Measurements from ENCODE around the gene STX2.
"Not testable (repeated sequence)": the region's sequence is repeated elsewhere in the genome, so short reads cannot be mapped to it uniquely, and the experiment has no call there.

STX2 gene

DNA sequence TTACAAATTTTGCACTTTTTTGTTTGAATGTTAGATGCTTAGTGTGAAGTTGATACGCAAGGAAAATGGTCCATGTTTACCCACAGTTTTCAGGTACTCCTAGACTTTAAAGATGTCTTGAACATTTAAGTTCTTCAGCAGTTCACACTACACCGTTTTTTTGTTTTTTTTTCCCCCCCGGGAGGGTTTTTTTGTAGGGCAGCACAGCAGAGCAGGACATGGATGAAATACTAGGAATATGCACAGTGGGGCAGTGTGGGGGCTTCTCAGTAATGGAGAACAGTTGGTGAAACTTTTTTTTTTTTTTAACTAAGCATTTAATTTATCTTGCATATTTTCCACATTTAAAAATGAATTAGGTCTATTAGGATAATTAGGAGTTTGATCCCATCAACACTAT lies 37.7 kb upstream of the STX2 start:
- Histone ChIP-seq H3K4me3 (ENCODE audit: insufficient read depth, low read depth, low read length, poor library complexity, severe bottlenecking) (no peak overlapping the region), H3K4me1 (ENCODE audit: control insufficient read depth, insufficient read depth, low read length, poor library complexity, severe bottlenecking) (peaks cover 17% of the 10 kb centered on the region), H3K27me3 (replicated peaks; ENCODE audit: control insufficient read depth, insufficient read depth, low read length, poor library complexity, severe bottlenecking) (no peaks in the 10 kb centered on the region), H3K36me3 (ENCODE audit: control insufficient read depth, insufficient read depth, low read length) (peaks cover 30% of the 10 kb centered on the region), H3K9me3 (ENCODE audit: control insufficient read depth, low read length) (no peaks in the 10 kb centered on the region), H3K27ac (ENCODE audit: insufficient read depth, low read length, poor library complexity, severe bottlenecking) (no peak overlapping the region)
- DNase-seq = no peak

DNA sequence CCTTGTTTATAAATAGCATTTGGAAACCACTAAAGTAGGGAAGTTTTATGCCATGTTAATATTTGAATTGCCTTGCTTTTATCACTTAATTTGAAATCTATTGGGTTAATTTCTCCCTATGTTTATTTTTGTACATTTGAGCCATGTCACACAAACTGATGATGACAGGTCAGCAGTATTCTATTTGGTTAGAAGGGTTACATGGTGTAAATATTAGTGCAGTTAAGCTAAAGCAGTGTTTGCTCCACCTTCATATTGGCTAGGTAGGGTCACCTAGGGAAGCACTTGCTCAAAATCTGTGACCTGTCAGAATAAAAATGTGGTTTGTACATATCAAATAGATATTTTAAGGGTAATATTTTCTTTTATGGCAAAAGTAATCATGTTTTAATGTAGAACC lies 37.2 kb upstream of the STX2 start:
- no peak overlapping the region for H3K27ac ChIP-seq (ENCODE audit: insufficient read depth, low read length, poor library complexity, severe bottlenecking)
- no peaks in the 10 kb centered on the region for H3K9me3 ChIP-seq (ENCODE audit: control insufficient read depth, low read length)
- H3K4me1 ChIP-seq (ENCODE audit: control insufficient read depth, insufficient read depth, low read length, poor library complexity, severe bottlenecking) = peaks cover 20% of the 10 kb centered on the region
- H3K4me3 ChIP-seq (ENCODE audit: insufficient read depth, low read depth, low read length, poor library complexity, severe bottlenecking) = no peak overlapping the region
- DNase-seq = no peak
- H3K36me3 ChIP-seq (ENCODE audit: control insufficient read depth, insufficient read depth, low read length) = peaks cover 30% of the 10 kb centered on the region
- no peaks in the 10 kb centered on the region for H3K27me3 ChIP-seq (replicated peaks; ENCODE audit: control insufficient read depth, insufficient read depth, low read length, poor library complexity, severe bottlenecking)

DNA sequence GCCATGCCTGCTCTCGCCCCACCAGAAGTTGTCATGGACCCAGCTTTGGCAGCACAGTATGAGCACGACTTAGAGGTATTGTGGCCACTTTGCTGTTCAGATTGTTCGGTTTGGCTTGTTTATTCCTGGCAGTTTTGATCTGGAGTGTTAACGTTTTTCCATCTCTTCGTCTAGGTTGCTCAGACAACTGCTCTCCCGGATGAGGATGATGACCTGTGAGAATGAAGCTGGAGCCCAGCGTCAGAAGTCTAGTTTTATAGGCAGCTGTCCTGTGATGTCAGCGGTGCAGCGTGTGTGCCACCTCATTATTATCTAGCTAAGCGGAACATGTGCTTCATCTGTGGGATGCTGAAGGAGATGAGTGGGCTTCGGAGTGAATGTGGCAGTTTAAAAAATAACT lies 36.7 kb upstream of the STX2 start:
- peaks cover 30% of the 10 kb centered on the region for H3K36me3 ChIP-seq (ENCODE audit: control insufficient read depth, insufficient read depth, low read length)
- H3K27ac ChIP-seq (ENCODE audit: insufficient read depth, low read length, poor library complexity, severe bottlenecking); DNase-seq; H3K9me3 ChIP-seq (ENCODE audit: control insufficient read depth, low read length); H3K27me3 ChIP-seq (replicated peaks; ENCODE audit: control insufficient read depth, insufficient read depth, low read length, poor library complexity, severe bottlenecking); H3K4me3 ChIP-seq (ENCODE audit: insufficient read depth, low read depth, low read length, poor library complexity, severe bottlenecking): not testable (repeated sequence)
- H3K4me1 ChIP-seq (ENCODE audit: control insufficient read depth, insufficient read depth, low read length, poor library complexity, severe bottlenecking) = peaks cover 23% of the 10 kb centered on the region

DNA sequence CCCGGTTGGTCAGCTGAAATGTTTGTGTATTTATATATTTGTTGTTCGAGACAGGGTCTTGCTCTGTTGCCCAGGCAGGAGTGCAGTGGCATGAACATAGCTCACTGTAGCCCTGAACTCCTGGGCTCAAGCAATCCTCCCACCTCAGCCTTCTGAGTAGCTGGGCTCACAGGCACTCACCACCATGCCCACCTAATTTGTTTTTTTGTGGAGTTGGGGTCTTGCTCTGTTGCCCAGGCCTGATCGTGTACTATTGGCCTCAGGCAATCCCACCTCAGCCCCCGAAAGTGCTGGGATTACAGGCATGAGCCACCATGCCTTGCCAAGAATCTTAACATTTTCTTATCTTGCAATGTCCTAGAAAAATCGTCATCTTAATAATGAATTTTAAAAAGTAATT lies 36.1 kb upstream of the STX2 start:
- Histone ChIP-seq H3K4me1 (ENCODE audit: control insufficient read depth, insufficient read depth, low read length, poor library complexity, severe bottlenecking) (peaks cover 26% of the 10 kb centered on the region), H3K27ac (ENCODE audit: insufficient read depth, low read length, poor library complexity, severe bottlenecking) (no peak overlapping the region), H3K4me3 (ENCODE audit: insufficient read depth, low read depth, low read length, poor library complexity, severe bottlenecking) (no peak overlapping the region), H3K9me3 (ENCODE audit: control insufficient read depth, low read length) (no peaks in the 10 kb centered on the region), H3K27me3 (replicated peaks; ENCODE audit: control insufficient read depth, insufficient read depth, low read length, poor library complexity, severe bottlenecking) (no peaks in the 10 kb centered on the region), H3K36me3 (ENCODE audit: control insufficient read depth, insufficient read depth, low read length) (peaks cover 30% of the 10 kb centered on the region)
- DNase-seq = no peak

DNA sequence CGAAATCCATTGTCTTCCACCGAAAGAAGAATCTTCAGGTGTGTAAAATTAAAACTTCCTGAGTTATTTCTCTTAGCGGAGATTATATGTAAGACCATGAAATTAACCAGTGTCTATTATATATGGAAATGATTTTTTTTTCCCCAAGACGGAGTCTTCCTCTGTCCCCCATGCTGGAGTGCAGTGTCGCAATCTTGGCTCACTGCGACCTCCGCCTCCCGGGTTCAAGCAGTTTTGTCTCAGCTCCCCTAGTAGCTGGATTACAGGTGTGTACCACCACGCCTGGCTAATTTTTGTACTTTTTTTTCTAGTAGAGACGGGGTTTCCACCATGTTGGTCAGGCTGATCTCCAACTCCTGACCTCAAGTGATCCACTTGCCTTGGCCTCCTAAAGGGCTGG lies 35.6 kb upstream of the STX2 start:
- Histone ChIP-seq H3K27me3 (replicated peaks; ENCODE audit: control insufficient read depth, insufficient read depth, low read length, poor library complexity, severe bottlenecking) (no peaks in the 10 kb centered on the region), H3K9me3 (ENCODE audit: control insufficient read depth, low read length) (no peaks in the 10 kb centered on the region), H3K4me1 (ENCODE audit: control insufficient read depth, insufficient read depth, low read length, poor library complexity, severe bottlenecking) (peaks cover 23% of the 10 kb centered on the region), H3K36me3 (ENCODE audit: control insufficient read depth, insufficient read depth, low read length) (peaks cover 30% of the 10 kb centered on the region), H3K27ac (ENCODE audit: insufficient read depth, low read length, poor library complexity, severe bottlenecking) (no peak overlapping the region), H3K4me3 (ENCODE audit: insufficient read depth, low read depth, low read length, poor library complexity, severe bottlenecking) (no peak overlapping the region)
- no peak for DNase-seq

DNA sequence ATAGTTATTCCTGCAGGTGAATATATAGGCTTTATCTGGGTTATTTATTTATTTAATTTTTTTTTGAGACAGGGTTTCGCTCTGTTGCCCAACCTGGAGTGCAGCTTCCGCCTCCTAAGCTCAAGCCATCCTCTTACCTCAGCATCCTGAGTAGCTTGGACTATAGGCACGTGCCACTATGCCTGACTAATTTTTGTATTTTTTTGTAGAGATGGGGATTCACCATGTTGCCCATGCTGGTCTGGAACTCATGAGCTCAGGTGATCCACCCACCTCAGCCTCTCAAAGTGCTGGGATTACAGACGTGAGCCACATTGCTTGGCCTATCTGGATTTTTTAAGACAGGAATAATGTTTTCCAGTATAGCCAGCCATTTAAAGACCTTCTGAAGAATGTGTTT lies 34.8 kb upstream of the STX2 start:
- DNase-seq = no peak
- H3K9me3 ChIP-seq (ENCODE audit: control insufficient read depth, low read length) = no peaks in the 10 kb centered on the region
- H3K4me3 ChIP-seq (ENCODE audit: insufficient read depth, low read depth, low read length, poor library complexity, severe bottlenecking) = no peak overlapping the region
- no peaks in the 10 kb centered on the region for H3K27me3 ChIP-seq (replicated peaks; ENCODE audit: control insufficient read depth, insufficient read depth, low read length, poor library complexity, severe bottlenecking)
- H3K4me1 ChIP-seq (ENCODE audit: control insufficient read depth, insufficient read depth, low read length, poor library complexity, severe bottlenecking) = peaks cover 27% of the 10 kb centered on the region
- peaks cover 30% of the 10 kb centered on the region for H3K36me3 ChIP-seq (ENCODE audit: control insufficient read depth, insufficient read depth, low read length)
- H3K27ac ChIP-seq (ENCODE audit: insufficient read depth, low read length, poor library complexity, severe bottlenecking) = no peak overlapping the region

DNA sequence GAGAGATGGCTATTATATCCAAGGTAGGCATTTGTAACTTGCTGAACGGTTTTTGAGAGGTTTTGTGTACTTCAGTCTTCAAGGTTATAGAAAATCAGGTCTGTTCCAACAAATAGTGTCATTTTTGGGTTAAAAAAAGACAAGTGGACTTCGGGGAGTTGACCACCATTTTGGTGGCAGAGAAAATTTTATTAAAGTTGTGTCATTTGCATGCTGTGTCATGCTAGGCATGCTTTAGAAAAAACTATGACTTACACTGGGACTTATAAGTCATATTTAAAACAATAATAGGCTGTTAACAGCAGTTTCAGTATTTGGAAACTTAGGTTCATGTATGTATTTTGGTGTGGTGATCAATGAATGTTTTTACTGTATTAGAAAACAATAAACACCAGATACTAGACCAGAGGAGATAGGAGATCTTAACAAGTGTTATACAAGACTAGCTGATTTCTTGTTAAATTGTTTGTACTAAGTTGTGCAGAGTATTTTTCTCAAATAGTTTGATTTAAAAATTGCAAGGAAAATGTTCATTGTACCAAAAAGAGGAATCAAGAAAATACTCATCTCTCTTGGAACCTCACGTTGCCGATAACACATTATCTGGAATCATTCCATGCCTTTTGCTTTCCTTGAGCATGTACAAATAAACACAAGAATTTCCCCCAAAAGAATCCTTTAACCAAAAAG lies 34.2 kb upstream of the STX2 start:
- H3K27ac ChIP-seq (ENCODE audit: insufficient read depth, low read length, poor library complexity, severe bottlenecking) = peak overlapping the region; percentile 78
- no peaks in the 10 kb centered on the region for H3K9me3 ChIP-seq (ENCODE audit: control insufficient read depth, low read length)
- H3K4me3 ChIP-seq (ENCODE audit: insufficient read depth, low read depth, low read length, poor library complexity, severe bottlenecking) = peak overlapping the region; percentile 60
- peaks cover 32% of the 10 kb centered on the region for H3K4me1 ChIP-seq (ENCODE audit: control insufficient read depth, insufficient read depth, low read length, poor library complexity, severe bottlenecking)
- DNase-seq = no peak
- no peaks in the 10 kb centered on the region for H3K27me3 ChIP-seq (replicated peaks; ENCODE audit: control insufficient read depth, insufficient read depth, low read length, poor library complexity, severe bottlenecking)
- H3K36me3 ChIP-seq (ENCODE audit: control insufficient read depth, insufficient read depth, low read length) = peaks cover 30% of the 10 kb centered on the region

DNA sequence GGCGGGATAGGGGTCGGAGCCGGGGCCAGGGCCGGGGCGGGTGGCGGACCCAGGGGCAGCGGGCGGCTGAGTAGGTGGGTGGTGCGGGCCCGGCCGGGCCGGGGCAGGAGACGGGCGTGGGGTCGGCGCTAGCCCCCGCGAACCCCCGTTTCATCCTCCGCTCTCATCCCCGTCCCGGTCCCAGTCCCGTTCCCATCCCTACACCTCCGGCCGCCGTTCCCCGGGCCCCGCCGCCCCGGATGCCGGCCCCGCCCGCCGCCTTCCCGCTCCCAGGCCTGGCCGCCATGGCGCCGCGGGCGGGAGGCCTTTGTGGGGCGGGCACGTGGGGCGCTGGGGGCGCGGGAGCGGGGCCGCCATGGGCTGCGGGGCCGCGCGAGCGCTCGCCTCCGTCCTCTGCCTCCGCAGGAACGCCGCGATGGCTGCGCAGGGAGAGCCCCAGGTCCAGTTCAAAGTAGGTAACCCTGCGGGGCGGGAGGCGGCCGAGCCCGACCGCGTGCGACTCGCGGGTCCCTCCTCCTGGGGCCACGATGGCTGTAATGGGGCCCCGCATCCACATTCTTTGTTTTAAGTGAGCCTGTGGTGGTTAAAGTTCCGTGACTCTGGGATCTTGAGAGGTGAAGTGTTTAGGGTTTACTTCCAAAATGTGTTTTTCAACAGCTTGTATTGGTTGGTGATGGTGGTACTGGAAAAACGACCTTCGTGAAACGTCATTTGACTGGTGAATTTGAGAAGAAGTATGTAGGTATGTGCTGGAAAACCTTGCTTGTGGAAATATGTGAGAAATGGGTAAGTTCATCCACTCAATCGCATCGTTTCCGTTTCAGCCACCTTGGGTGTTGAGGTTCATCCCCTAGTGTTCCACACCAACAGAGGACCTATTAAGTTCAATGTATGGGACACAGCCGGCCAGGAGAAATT lies 33.4 kb upstream of the STX2 start:
- no peaks in the 10 kb centered on the region for H3K27me3 ChIP-seq (replicated peaks; ENCODE audit: control insufficient read depth, insufficient read depth, low read length, poor library complexity, severe bottlenecking)
- peak; percentile 25 to 37 (median 25) for DNase-seq
- peaks cover 30% of the 10 kb centered on the region for H3K36me3 ChIP-seq (ENCODE audit: control insufficient read depth, insufficient read depth, low read length)
- peak overlapping the region; percentile 60 for H3K4me3 ChIP-seq (ENCODE audit: insufficient read depth, low read depth, low read length, poor library complexity, severe bottlenecking)
- H3K27ac ChIP-seq (ENCODE audit: insufficient read depth, low read length, poor library complexity, severe bottlenecking) = peak overlapping the region; percentile 78
- H3K4me1 ChIP-seq (ENCODE audit: control insufficient read depth, insufficient read depth, low read length, poor library complexity, severe bottlenecking) = peaks cover 39% of the 10 kb centered on the region
- no peaks in the 10 kb centered on the region for H3K9me3 ChIP-seq (ENCODE audit: control insufficient read depth, low read length)

DNA sequence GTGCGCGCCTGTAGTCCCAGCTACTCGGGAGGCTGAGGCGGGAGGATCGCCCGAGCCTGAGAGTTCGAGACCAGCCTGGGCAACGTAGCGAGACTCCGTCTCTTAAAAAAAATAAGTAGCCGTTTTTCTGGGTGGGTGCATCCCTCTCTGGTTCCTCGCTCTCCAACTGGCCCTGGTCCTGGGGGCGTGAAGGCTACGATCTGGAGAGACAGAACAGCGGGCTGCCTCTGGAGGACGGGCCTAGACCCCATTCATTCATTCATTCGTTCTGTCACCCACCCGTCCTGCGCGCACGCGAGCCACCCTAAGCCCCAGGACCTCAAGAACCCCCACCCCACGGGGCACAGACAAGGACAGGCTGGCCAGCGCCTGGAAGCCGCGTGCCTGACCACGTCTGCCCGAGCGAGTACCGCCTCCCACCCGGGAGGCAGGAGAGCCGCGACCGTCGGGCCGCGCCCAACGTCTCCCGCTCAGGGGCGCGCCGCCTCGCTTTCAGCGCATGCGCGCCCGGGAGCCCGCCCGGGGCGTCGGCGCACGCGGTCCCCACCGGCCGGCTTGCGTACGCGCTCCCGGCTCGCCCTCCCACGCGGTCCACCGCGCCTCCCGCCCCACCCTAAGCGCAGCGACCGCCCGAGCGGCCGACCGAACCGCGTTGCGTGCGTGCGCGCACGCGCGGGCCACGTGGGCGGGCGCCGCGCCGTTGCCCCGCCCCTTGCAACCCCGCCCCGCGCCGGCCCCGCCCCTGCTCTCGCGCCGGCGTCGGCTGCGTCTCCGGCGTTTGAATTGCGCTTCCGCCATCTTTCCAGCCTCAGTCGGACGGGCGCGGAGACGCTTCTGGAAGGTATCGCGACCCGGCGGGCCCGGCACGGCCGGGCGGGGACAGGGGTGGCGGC lies 32.5 kb upstream of the STX2 start, which contains the start of gene RAN:
Gene RAN (plus strand): TSS at position 781 of the 893 bp plus-strand sequence. CDS start 528 bp downstream, outside the sequence.
- H3K36me3 ChIP-seq (ENCODE audit: control insufficient read depth, insufficient read depth, low read length) = peaks cover 27% of the 10 kb centered on the region
- H3K9me3 ChIP-seq (ENCODE audit: control insufficient read depth, low read length) = no peaks in the 10 kb centered on the region
- peaks cover 40% of the 10 kb centered on the region for H3K4me1 ChIP-seq (ENCODE audit: control insufficient read depth, insufficient read depth, low read length, poor library complexity, severe bottlenecking)

More for the DNA sequence above, 32.5 kb upstream of the STX2 start, which contains the start of gene RAN:
- H3K4me3 ChIP-seq (ENCODE audit: insufficient read depth, low read depth, low read length, poor library complexity, severe bottlenecking) = peak within 1 kb of the TSS; percentile 60
- H3K27me3 ChIP-seq (replicated peaks; ENCODE audit: control insufficient read depth, insufficient read depth, low read length, poor library complexity, severe bottlenecking) = no peaks in the 10 kb centered on the region
- DNase-seq = peak; percentile 86 to 90 (median 87)
- H3K27ac ChIP-seq (ENCODE audit: insufficient read depth, low read length, poor library complexity, severe bottlenecking) = peak within 1 kb of the TSS; percentile 78
